Left renal pelvis (tissue), 4 donors: Measurements from ENCODE around the gene ANGPTL4. TPM values are rescaled to one million over a fixed set of nuclear protein-coding genes. Genes with fewer than 3 reads are reported as not detected.
"Not testable (repeated sequence)": the region's sequence is repeated elsewhere in the genome, so short reads cannot be mapped to it uniquely, and the experiment has no call there.

Experiments used
- DNase-seq, 4 donors: peaks; one replicate each; pipeline ENCODE4 v3.0.0-alpha.2; 2013; ENCODE audit warnings: low read depth in 4 of 4, low spot score in 3 of 4
- polyA plus RNA-seq, 4 donors: library from polyadenylated mRNA; unstranded; fragments of 120-200 nt; gene quantifications; one replicate each; pipeline ENCODE4 v1.2.1, GENCODE V29; 2013; ENCODE audit not compliant: insufficient read length in 4 of 4

Gene ANGPTL4
- polyA plus RNA-seq, 4 donors = 2.8 to 5.3 (median 3.4) TPM

GRCh38 chr19:8361921-8362793 lies 1.8 kb upstream of the ANGPTL4 start:
- peak in 1 of 4 donors; percentile 72 for DNase-seq

GRCh38 chr19:8366121-8366581 lies 2.2 kb downstream of the ANGPTL4 start:
- DNase-seq = no peak

- no peak for DNase-seq
These were observed 3.0 kb downstream of the ANGPTL4 start for GRCh38 chr19:8366961-8367326.

GRCh38 chr19:8367327-8368001 lies 3.5 kb downstream of the ANGPTL4 start:
- peak in 3 of 4 donors; percentile 78 to 88 (median 87) for DNase-seq

GRCh38 chr19:8370176-8371010 lies 6.4 kb downstream of the ANGPTL4 start:
- DNase-seq = no peak

GRCh38 chr19:8371011-8371804 lies 7.3 kb downstream of the ANGPTL4 start:
- DNase-seq = no peak

- no peak for DNase-seq
These were observed 10.2 kb downstream of the ANGPTL4 start for GRCh38 chr19:8373867-8374813.

GRCh38 chr19:8375766-8376165 lies 11.8 kb downstream of the ANGPTL4 start:
- not testable (repeated sequence) for DNase-seq

- not testable (repeated sequence) for DNase-seq
These were observed 12.5 kb downstream of the ANGPTL4 start for GRCh38 chr19:8376373-8376974.

- no peak for DNase-seq
These were observed 13.6 kb downstream of the ANGPTL4 start for GRCh38 chr19:8377598-8377997.

- DNase-seq = not testable (repeated sequence)
These were observed 15.4 kb downstream of the ANGPTL4 start for GRCh38 chr19:8379156-8379891.

GRCh38 chr19:8384569-8384968 lies 20.6 kb downstream of the ANGPTL4 start:
- DNase-seq = not testable (repeated sequence)

GRCh38 chr19:8385103-8385502 lies 21.1 kb downstream of the ANGPTL4 start:
- not testable (repeated sequence) for DNase-seq

GRCh38 chr19:8385566-8385965 lies 21.6 kb downstream of the ANGPTL4 start:
- DNase-seq = not testable (repeated sequence)

- not testable (repeated sequence) for DNase-seq
These were observed 22.5 kb downstream of the ANGPTL4 start for GRCh38 chr19:8386419-8386818.

GRCh38 chr19:8386990-8387389 lies 23.0 kb downstream of the ANGPTL4 start:
- DNase-seq = no peak

- no peak for DNase-seq
These were observed 24.0 kb downstream of the ANGPTL4 start for GRCh38 chr19:8387688-8388611.
